GM23338 (cell line): ENCODE data around the gene IDH3B. TPM values are rescaled to one million over a fixed set of nuclear protein-coding genes. Genes with fewer than 3 reads are reported as not detected.

ENCODE experiments used
- ATAC-seq: fragments of 200-7000 bp; cut with Tn5 transposase; 3 replicates; pipeline ENCODE4 v1.9.1; 2020
- DNase-seq: peaks from one replicate; pipeline ENCODE4 v3.0.0-alpha.2; 2015; ENCODE audit warnings: low spot score
- H2AFZ ChIP-seq: fragments of 200-600 bp; sonication (generic); 2 replicates; pipeline ENCODE4 v1.8.0; 2016; ENCODE audit warnings: antibody characterized with exemption, mild to moderate bottlenecking, moderate library complexity
- H3F3A ChIP-seq: fragments of 200-600 bp; sonication (generic); replicated peaks from 2 replicates; pipeline ENCODE4 v1.8.0; 2017; ENCODE audit warnings: antibody characterized with exemption, mixed run types, low read depth
- H3K27ac ChIP-seq: fragments of 200-600 bp; sonication (generic); 2 replicates; pipeline ENCODE4 v1.6.1; 2016; ENCODE audit warnings: low read depth
- H3K27me3 ChIP-seq: fragments of 200-600 bp; sonication (generic); 2 replicates; pipeline ENCODE4 v1.8.0; 2016; ENCODE audit warnings: mild to moderate bottlenecking, mixed run types, moderate library complexity; ENCODE audit not compliant: insufficient read depth
- H3K36me3 ChIP-seq: fragments of 200-600 bp; sonication (generic); 2 replicates; pipeline ENCODE4 v1.8.0; 2016; ENCODE audit warnings: mild to moderate bottlenecking; ENCODE audit not compliant: insufficient read depth
- H3K4me1 ChIP-seq: fragments of 200-600 bp; sonication (generic); 2 replicates; pipeline ENCODE4 v1.8.0; 2016; ENCODE audit warnings: mild to moderate bottlenecking, moderate library complexity; ENCODE audit not compliant: insufficient read depth
- H3K4me2 ChIP-seq: fragments of 200-600 bp; sonication (generic); 2 replicates; pipeline ENCODE4 v1.7.1; 2017; ENCODE audit warnings: mixed run types
- H3K4me3 ChIP-seq: fragments of 200-600 bp; sonication (generic); 2 replicates; pipeline ENCODE4 v1.6.1; 2016; ENCODE audit warnings: mixed run types
- H3K79me2 ChIP-seq: fragments of 200-600 bp; sonication (generic); replicated peaks from 2 replicates; pipeline ENCODE4 v1.8.0; 2017; ENCODE audit warnings: mild to moderate bottlenecking; ENCODE audit not compliant: insufficient read depth
- H3K9me2 ChIP-seq: fragments of 200-600 bp; sonication (generic); 2 replicates; pipeline ENCODE4 v1.8.0; 2017; ENCODE audit not compliant: insufficient read depth
- H4K20me1 ChIP-seq: fragments of 200-600 bp; sonication (generic); replicated peaks from 2 replicates; pipeline ENCODE4 v1.8.0; 2017; ENCODE audit warnings: mild to moderate bottlenecking; ENCODE audit not compliant: insufficient read depth
- H3K27ac Mint-ChIP-seq: 2 replicates; pipeline ENCODE4 v1.8.0; 2020; ENCODE audit warnings: inconsistent platforms, mild to moderate bottlenecking, moderate library complexity, mixed read lengths
- H3K27me3 Mint-ChIP-seq: 3 replicates; pipeline ENCODE4 v1.8.0; 2022; ENCODE audit warnings: low read depth, mild to moderate bottlenecking, moderate library complexity, mixed read lengths, inconsistent platforms; ENCODE audit not compliant: insufficient read depth, poor library complexity
- H3K36me3 Mint-ChIP-seq: 3 replicates; pipeline ENCODE4 v1.8.0; 2021; ENCODE audit warnings: low read depth, mild to moderate bottlenecking, inconsistent platforms, moderate library complexity, mixed read lengths
- H3K4me1 Mint-ChIP-seq: 3 replicates; pipeline ENCODE4 v1.8.0; 2020; ENCODE audit warnings: mild to moderate bottlenecking, inconsistent platforms, mixed read lengths
- H3K4me3 Mint-ChIP-seq: 3 replicates; pipeline ENCODE4 v1.8.0; 2021; ENCODE audit warnings: moderate library complexity, mild to moderate bottlenecking, inconsistent platforms, mixed read lengths
- H3K9me3 Mint-ChIP-seq: 3 replicates; pipeline ENCODE4 v1.8.0; 2020; ENCODE audit warnings: moderate library complexity, mild to moderate bottlenecking, inconsistent platforms, mixed read lengths
- CTCF ChIP-seq, 2 experiments: fragments of 200-600 bp in 1 of 2; sonication (generic) in 1 of 2; conservative IDR thresholded peaks; 2 replicates each; pipeline versions ENCODE4 v1.5.1 to v1.6.1; 2016 to 2017; ENCODE audit warnings: antibody characterized with exemption in 2 of 2, low read depth in 2 of 2, mild to moderate bottlenecking in 2 of 2, moderate library complexity in 1 of 2
- JUNB ChIP-seq: IDR thresholded peaks from one replicate; pipeline ENCODE4 v1.6.1; 2016; ENCODE audit warnings: antibody characterized with exemption; ENCODE audit not compliant: unreplicated experiment
- POLR2AphosphoS5 ChIP-seq: IDR thresholded peaks from 2 replicates; pipeline ENCODE4 v1.6.1; 2016; ENCODE audit warnings: antibody characterized with exemption, low read depth
- REST ChIP-seq: IDR thresholded peaks from one replicate; pipeline ENCODE4 v1.6.1; 2018; ENCODE audit warnings: antibody characterized with exemption; ENCODE audit not compliant: unreplicated experiment
- ZNF462 ChIP-seq: fragments of 250-450 bp; sonication (Bioruptor Pico); IDR thresholded peaks from 2 replicates; pipeline ENCODE4 v1.5.0; 2020; ENCODE audit warnings: mild to moderate bottlenecking, moderate library complexity
- polyA plus RNA-seq: library from polyadenylated mRNA; unstranded; fragments of >200 nt; fragmentation: Nextera tagmentation; extraction: Ambion mirVana; gene quantifications from 2 replicates; pipeline ENCODE4 v1.2.1, GENCODE V29; 2016
- total RNA-seq: library from RNA; depleted of rRNA; stranded (reverse); fragments of >200 nt; shearing (Covaris generic); gene quantifications from 2 replicates; pipeline ENCODE4 v1.2.3, GENCODE V29; 2014

Gene IDH3B
- total and polyA plus RNA-seq, 2 experiments from 2014 or later, result 87.1 to 126 TPM

GRCh38 chr20:2655331-2656116 is 8.5 kb downstream of the IDH3B start:
- H3K4me3 ChIP-seq, result no peak overlapping the region
- H3K4me2 ChIP-seq, result no peak overlapping the region
- peak overlapping the region; percentile 94; the same call in 2 of the 3 replicates for H3K4me3 Mint-ChIP-seq
- no peaks in the 10 kb centered on the region for H3K27me3 ChIP-seq
- peaks cover 4% of the 10 kb centered on the region for H3K9me3 Mint-ChIP-seq
- peaks cover 20% of the 10 kb centered on the region for H3K4me1 Mint-ChIP-seq
- H3K36me3 Mint-ChIP-seq, result peaks cover 80% of the 10 kb centered on the region
- peaks cover 57% of the 10 kb centered on the region for H4K20me1 ChIP-seq
- peaks cover 15% of the 10 kb centered on the region for H3K4me1 ChIP-seq
- peaks cover 30% of the 10 kb centered on the region for H3K27me3 Mint-ChIP-seq
- DNase-seq (no peak), ATAC-seq (no peak)
- H2AFZ ChIP-seq, result no peak overlapping the region
- H3F3A ChIP-seq, result peaks cover 66% of the 10 kb centered on the region
- peaks cover 48% of the 10 kb centered on the region for H3K79me2 ChIP-seq
- H3K36me3 ChIP-seq, result peaks cover 56% of the 10 kb centered on the region
- TF ChIP-seq POLR2AphosphoS5 (no peak; the same call in 1 of the 2 replicates), JUNB (no peak), REST (no peak)
- H3K27ac ChIP-seq, result no peak overlapping the region
- H3K27ac Mint-ChIP-seq, result no peak overlapping the region; the same call in 1 of the 2 replicates
- H3K9me2 ChIP-seq, result no peaks in the 10 kb centered on the region

GRCh38 chr20:2654831-2655230 is 9.2 kb downstream of the IDH3B start:
- H3K9me3 Mint-ChIP-seq, result peaks cover 4% of the 10 kb centered on the region
- ATAC-seq (no peak), DNase-seq (no peak)
- Histone ChIP-seq H3K4me1 (peaks cover 15% of the 10 kb centered on the region), H3K27ac (peak overlapping the region; percentile 85; the same call in 1 of the 2 replicates), H4K20me1 (peaks cover 56% of the 10 kb centered on the region), H3K79me2 (peaks cover 48% of the 10 kb centered on the region), H3K36me3 (peaks cover 56% of the 10 kb centered on the region), H2AFZ (no peak overlapping the region), H3F3A (peaks cover 66% of the 10 kb centered on the region), H3K4me2 (peak overlapping the region; percentile 100), H3K9me2 (no peaks in the 10 kb centered on the region), H3K4me3 (peak overlapping the region; percentile 99), H3K27me3 (no peaks in the 10 kb centered on the region)
- H3K36me3 Mint-ChIP-seq, result peaks cover 73% of the 10 kb centered on the region
- H3K4me3 Mint-ChIP-seq, result peak overlapping the region; percentile 94
- peaks cover 30% of the 10 kb centered on the region for H3K27me3 Mint-ChIP-seq
- peaks cover 20% of the 10 kb centered on the region for H3K4me1 Mint-ChIP-seq
- H3K27ac Mint-ChIP-seq, result peak overlapping the region; percentile 86; the same call in 1 of the 2 replicates
- TF ChIP-seq CTCF (conservative IDR thresholded peaks at IDR 0.05; ENCODE audit: low read depth in 2 of 2) (no peak), JUNB (no peak), ZNF462 (CRISPR knock-in tag) (no peak)
